SK-N-SH (cell line): ENCODE data around the gene ADK. TPM values are rescaled to one million over a fixed set of nuclear protein-coding genes. Genes with fewer than 3 reads are reported as not detected.

Experiments
- CTCF ChIA-PET: fragments of 300-600, 350-600 bp; formaldehyde crosslinking; extraction: SDS; loops from one replicate; lab custom pipeline; 2021; lab: Yijun Ruan, JAX
- POLR2A ChIA-PET: fragments of 350-600 bp; sonication (Branson Sonifier 250); formaldehyde crosslinking; extraction: SDS; loops from one replicate; lab custom pipeline; 2020; ENCODE audit warnings: antibody characterized with exemption, inconsistent platforms; lab: Yijun Ruan, JAX
- DNase-seq: peaks from one replicate; pipeline ENCODE4 v3.0.0; 2012
- H2AFZ ChIP-seq: fragments of 200-600 bp; sonication (generic); 2 replicates; pipeline ENCODE4 v1.8.1; 2016; ENCODE audit warnings: antibody characterized with exemption, mild to moderate bottlenecking, low read depth
- H3F3A ChIP-seq: fragments of 200-600 bp; sonication (generic); replicated peaks from 2 replicates; pipeline ENCODE3; 2016; ENCODE audit warnings: antibody characterized with exemption, mild to moderate bottlenecking; ENCODE audit not compliant: insufficient read depth
- H3K27ac ChIP-seq, 2 experiments: fragments of 200-500 bp in 1 of 2; fragments of 200-600 bp in 1 of 2; sonication (Bioruptor generic) in 1 of 2; sonication (generic), shearing (Covaris generic) in 1 of 2; 2 replicates each; pipeline versions ENCODE4 v1.5.1 to v1.6.1; 2014 to 2016; ENCODE audit warnings: low read depth in 2 of 2, inconsistent platforms in 1 of 2, low read length in 1 of 2, mild to moderate bottlenecking in 1 of 2, mixed read lengths in 1 of 2
- H3K27me3 ChIP-seq: fragments of 200-600 bp; sonication (generic), shearing (Covaris generic); 2 replicates; pipeline ENCODE4 v1.6.1; 2016; ENCODE audit warnings: mixed run types; ENCODE audit not compliant: insufficient read depth
- H3K36me3 ChIP-seq, 2 experiments: fragments of 200-500 bp in 1 of 2; fragments of 200-600 bp in 1 of 2; sonication (Bioruptor generic) in 1 of 2; sonication (generic) in 1 of 2; replicated peaks in 1 of 2; 2 replicates each; pipeline versions ENCODE3 to v1.5.1; 2014 to 2016; ENCODE audit warnings: low read length in 1 of 2, mild to moderate bottlenecking in 1 of 2; ENCODE audit not compliant: insufficient read depth in 2 of 2, control insufficient read depth in 1 of 2
- H3K4me1 ChIP-seq, 2 experiments: fragments of 200-500 bp in 1 of 2; fragments of 200-600 bp in 1 of 2; sonication (Bioruptor generic) in 1 of 2; sonication (generic), shearing (Covaris generic) in 1 of 2; 2 replicates each; pipeline versions ENCODE4 v1.5.1 to v1.6.1; 2014 to 2016; ENCODE audit warnings: low read depth in 1 of 2, low read length in 1 of 2, mixed run types in 1 of 2; ENCODE audit not compliant: insufficient read depth in 2 of 2, control insufficient read depth in 1 of 2
- H3K4me2 ChIP-seq: fragments of 200-600 bp; sonication (generic), shearing (Covaris generic); 2 replicates; pipeline ENCODE4 v1.6.1; 2017; ENCODE audit warnings: mixed run types
- H3K4me3 ChIP-seq, 2 experiments: fragments of 200-500 bp in 1 of 2; fragments of 200-600 bp in 1 of 2; sonication (Bioruptor generic) in 1 of 2; sonication (generic), shearing (Covaris generic) in 1 of 2; 2 replicates each; pipeline versions ENCODE4 v1.5.1 to v1.8.1; 2014 to 2016; ENCODE audit warnings: low read depth in 2 of 2, inconsistent platforms in 1 of 2, low read length in 1 of 2, mild to moderate bottlenecking in 1 of 2, mixed read lengths in 1 of 2, moderate library complexity in 1 of 2
- H3K79me2 ChIP-seq: fragments of 200-600 bp; sonication (generic); 2 replicates; pipeline ENCODE4 v1.8.1; 2017; ENCODE audit warnings: mild to moderate bottlenecking; ENCODE audit not compliant: insufficient read depth
- H3K9ac ChIP-seq: fragments of 200-600 bp; sonication (generic); 2 replicates; pipeline ENCODE4 v1.6.1; 2017; ENCODE audit warnings: mixed run types
- H3K9me2 ChIP-seq: fragments of 200-600 bp; sonication (generic); 2 replicates; pipeline ENCODE4 v1.6.1; 2017; ENCODE audit warnings: mixed run types
- H3K9me3 ChIP-seq: fragments of 200-600 bp; sonication (generic); 2 replicates; pipeline ENCODE4 v1.6.1; 2017; ENCODE audit warnings: mixed run types, mild to moderate bottlenecking, moderate library complexity
- H4K20me1 ChIP-seq: fragments of 200-600 bp; sonication (generic); 2 replicates; pipeline ENCODE4 v1.6.1; 2017; ENCODE audit warnings: mild to moderate bottlenecking, mixed run types; ENCODE audit not compliant: insufficient read depth
- ELF1 ChIP-seq: IDR thresholded peaks from 2 replicates; pipeline ENCODE4 v1.4.0; 2012
- EZH2phosphoT487 ChIP-seq: fragments of 200-600 bp; sonication (generic); IDR thresholded peaks from 2 replicates; pipeline ENCODE4 v1.6.1; 2017; ENCODE audit warnings: low read depth, mixed run types, mild to moderate bottlenecking, antibody characterized with exemption, moderate library complexity, borderline replicate concordance
- FOSL2 ChIP-seq: IDR thresholded peaks from 2 replicates; pipeline ENCODE4 v1.4.0; 2012; ENCODE audit warnings: low read depth, mild to moderate bottlenecking, moderate library complexity, borderline replicate concordance
- FOXM1 ChIP-seq: IDR thresholded peaks from 2 replicates; pipeline ENCODE4 v1.4.0; 2012; ENCODE audit warnings: low read depth, mild to moderate bottlenecking
- GATA2 ChIP-seq: sonication (generic); formaldehyde crosslinking; IDR thresholded peaks from 2 replicates; pipeline ENCODE4 v1.5.0; 2020; ENCODE audit warnings: mild to moderate bottlenecking, missing genetic modification reagents
- MAX ChIP-seq: IDR thresholded peaks from 2 replicates; pipeline ENCODE4 v1.4.0; 2012; ENCODE audit warnings: low read depth
- MEF2A ChIP-seq: IDR thresholded peaks from 2 replicates; pipeline ENCODE4 v1.4.0; 2012; ENCODE audit warnings: low read depth, borderline replicate concordance
- PBX3 ChIP-seq: IDR thresholded peaks from 2 replicates; pipeline ENCODE4; 2012
- REST ChIP-seq: IDR thresholded peaks from 2 replicates; pipeline ENCODE4 v1.6.1; 2012; ENCODE audit warnings: mild to moderate bottlenecking, low read depth, low read length, moderate library complexity
- RXRA ChIP-seq: IDR thresholded peaks from 2 replicates; pipeline ENCODE4 v1.4.0; 2012; ENCODE audit warnings: low read depth, mild to moderate bottlenecking, borderline replicate concordance
- SIN3A ChIP-seq: IDR thresholded peaks from 2 replicates; pipeline ENCODE4 v1.6.1; 2012; ENCODE audit warnings: low read depth, mild to moderate bottlenecking, low read length, moderate library complexity, borderline replicate concordance
- SMC3 ChIP-seq: IDR thresholded peaks from 2 replicates; pipeline ENCODE4 v1.6.1; 2012; ENCODE audit warnings: low read depth, low read length, improper control_type of control experiment
- TCF12 ChIP-seq: IDR thresholded peaks from 2 replicates; pipeline ENCODE4 v1.4.0; 2012
- whole genome bisulfite sequencing: methylation state at CpG from one replicate; pipeline ENCODE4 v1.1.6; 2017; ENCODE audit warnings: low lambda C conversion rate; 5-methylcytosine and 5-hydroxymethylcytosine counted together
- polyA plus RNA-seq, 3 experiments: library from polyadenylated mRNA; depleted of rRNA; stranded (reverse); fragments of >200 nt; gene quantifications; 2 replicates each; pipeline ENCODE4 v1.2.3, GENCODE V29; 2012

ADK gene
- polyA plus RNA-seq, 1 of the 3 experiments (the other 2 are of a cell fraction): 25.1 TPM

- DNase-seq: no peak
- H3K9me3 ChIP-seq: no peaks in the 10 kb centered on the region
- POLR2A ChIA-PET: no interaction called here
- H3K9ac ChIP-seq: no peak overlapping the region
- no peak overlapping the region for H2AFZ ChIP-seq
- H3K36me3 ChIP-seq: peaks cover 0 to 13% of the 10 kb centered on the region in 2 experiments
- H3K4me3 ChIP-seq: no peak overlapping the region
- no peaks in the 10 kb centered on the region for H3K9me2 ChIP-seq
- TF ChIP-seq PBX3 (no peak), RXRA (no peak), GATA2 (CRISPR knock-in tag) (no peak), SMC3 (no peak), FOSL2 (no peak), MEF2A (no peak)
- H4K20me1 ChIP-seq: no peaks in the 10 kb centered on the region
- no peaks in the 10 kb centered on the region for H3K27me3 ChIP-seq
- H3K79me2 ChIP-seq: peaks cover 6% of the 10 kb centered on the region; the same call in 1 of the 2 replicates
- H3K27ac ChIP-seq: no peak overlapping the region
- no peak overlapping the region for H3K4me2 ChIP-seq
- WGBS: 93% methylated on average over 3 of the region's 3 CpGs
- H3F3A ChIP-seq: no peaks in the 10 kb centered on the region
- no peaks in the 10 kb centered on the region; a peak in 1 of 4 replicates for H3K4me1 ChIP-seq
- CTCF ChIA-PET: no interaction called here
These were observed 228.5 kb downstream of the ADK start for GRCh38 chr10:74379474-74379873.

- H3K9ac ChIP-seq: no peak overlapping the region
- TF ChIP-seq FOXM1 (no peak), TCF12 (no peak), MAX (no peak), EZH2phosphoT487 (no peak), FOSL2 (no peak), PBX3 (no peak), SIN3A (no peak), ELF1 (no peak), REST (no peak), SMC3 (no peak)
- H3K9me3 ChIP-seq: no peaks in the 10 kb centered on the region
- CTCF ChIA-PET: interaction anchor here (0.8 kb wide), 1 partner anchor 446 kb away, joined by 3 read pairs; the partner anchor contains the start of gene KAT6B
- H3K4me3 ChIP-seq: no peak overlapping the region
- H2AFZ ChIP-seq: no peak overlapping the region
- no peak overlapping the region for H3K4me2 ChIP-seq
- H3K36me3 ChIP-seq: peaks cover 0 to 12% of the 10 kb centered on the region in 2 experiments
- H3K9me2 ChIP-seq: no peaks in the 10 kb centered on the region
- H3K27me3 ChIP-seq: no peaks in the 10 kb centered on the region
- no peaks in the 10 kb centered on the region for H4K20me1 ChIP-seq
- POLR2A ChIA-PET: no interaction called here
- H3K79me2 ChIP-seq: peaks cover 6% of the 10 kb centered on the region; the same call in 1 of the 2 replicates
- no peak overlapping the region for H3K27ac ChIP-seq
- no peaks in the 10 kb centered on the region; a peak in 1 of 4 replicates for H3K4me1 ChIP-seq
- 94% methylated on average over 1 of the region's 1 CpG for WGBS
- DNase-seq: no peak
- H3F3A ChIP-seq: peaks cover 5% of the 10 kb centered on the region
These were observed 229.8 kb downstream of the ADK start for GRCh38 chr10:74380795-74381194.
